ENCODE results near the gene DIO1. TPM values are rescaled to one million over a fixed set of nuclear protein-coding genes. Genes with fewer than 3 reads are reported as not detected.

The DIO1 gene
- total and polyA plus RNA-seq, 9 of the 15 experiments (the other 6 are each of a cell fraction or from before 2014, with no cell fraction given) = not detected

DNA sequence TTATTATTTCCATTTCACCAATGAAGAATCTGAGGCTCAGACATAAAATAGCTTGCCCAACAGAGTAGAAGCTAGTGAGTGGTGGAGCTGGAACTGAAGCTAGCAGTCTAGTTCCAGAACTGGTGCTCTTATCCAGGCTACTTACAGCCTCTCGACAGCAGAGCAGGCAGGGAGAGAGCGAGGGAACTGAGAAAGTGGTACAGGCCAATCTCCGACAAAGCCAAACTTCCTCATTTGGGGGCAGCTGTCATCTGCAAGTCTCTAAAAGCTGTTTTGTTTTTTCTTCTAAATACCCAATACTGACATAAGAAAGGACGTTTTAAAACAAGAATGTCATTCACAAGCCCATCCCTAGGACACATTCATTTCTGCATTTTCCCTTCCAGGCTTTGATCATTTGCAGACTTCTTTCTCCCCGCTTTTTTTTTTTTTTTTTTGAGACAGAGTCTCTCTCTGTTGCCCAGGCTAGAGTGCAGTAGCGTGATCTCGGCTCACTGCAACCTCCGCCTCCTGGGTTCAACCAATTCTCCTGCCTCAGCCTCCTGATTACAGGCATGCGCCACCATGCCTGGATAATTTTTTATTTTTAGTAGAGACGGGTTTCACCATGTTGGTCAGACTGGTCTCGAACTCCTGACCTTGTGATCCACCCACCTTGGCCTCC lies 24.4 kb upstream of the DIO1 start:
- BruUV-seq (replicated peaks) = no TSS peak
- ATAC-seq (no peak), DNase-seq (ENCODE audit: extremely low read depth in 1 of 4, low spot score in 3 of 4) (no peak), FAIRE-seq (no peak)
- ChIA-PET POLR2A (interaction anchor here (2.2 to 3.0 kb wide), 2 partner anchors 9 kb away, joined by 5 to 14 read pairs; no protein-coding TSS in a partner anchor), CTCF (ENCODE audit: low intra/inter-chr PET ratio) (no interaction called here)
- Histone ChIP-seq H3K36me3 (ENCODE audit: control insufficient read depth, insufficient read depth, low read length) (peaks cover 13% of the 10 kb centered on the region), H3K4me1 (replicated peaks in 1 of 2; ENCODE audit: control insufficient read depth in 2 of 2, insufficient read depth in 2 of 2, low read length in 2 of 2) (no peaks in the 10 kb centered on the region), H2AFZ (ENCODE audit: low read depth, low read length) (no peak overlapping the region), H3K4me2 (ENCODE audit: insufficient read depth, low read length) (no peak overlapping the region), H3K27ac (ENCODE audit: extremely low read depth, low read depth, low read length) (no peak overlapping the region), H3K4me3 (no peak overlapping the region), H3K9me1 (ENCODE audit: control insufficient read depth, insufficient read depth, low read length) (no peaks in the 10 kb centered on the region), H3K79me2 (ENCODE audit: control insufficient read depth, insufficient read depth, low read length) (no peaks in the 10 kb centered on the region), H3K27me3 (ENCODE audit: control insufficient read depth in 2 of 2, insufficient read depth in 2 of 2, low read length in 2 of 2) (no peaks in the 10 kb centered on the region), H4K20me1 (replicated peaks; ENCODE audit: control insufficient read depth, insufficient read depth, low read length) (no peaks in the 10 kb centered on the region), H3K9ac (ENCODE audit: insufficient read depth in 1 of 2, low read depth in 2 of 2, low read length in 2 of 2) (no peak overlapping the region), H3K9me3 (replicated peaks; ENCODE audit: control insufficient read depth, insufficient read depth, low read depth, low read length) (no peaks in the 10 kb centered on the region)
- intact Hi-C loops (cut with micrococcal nuclease) (no loop called here), in situ Hi-C loops (cut with MboI) (loop anchor here (10.0 kb wide), 1 partner anchor 215 kb away; no protein-coding TSS in a partner anchor)
- WGBS (ENCODE audit: insufficient coverage, low coverage, missing lambda C conversion rate) = 75% methylated on average over 10 of the region's 11 CpGs
- TF ChIP-seq, protein P1, sequence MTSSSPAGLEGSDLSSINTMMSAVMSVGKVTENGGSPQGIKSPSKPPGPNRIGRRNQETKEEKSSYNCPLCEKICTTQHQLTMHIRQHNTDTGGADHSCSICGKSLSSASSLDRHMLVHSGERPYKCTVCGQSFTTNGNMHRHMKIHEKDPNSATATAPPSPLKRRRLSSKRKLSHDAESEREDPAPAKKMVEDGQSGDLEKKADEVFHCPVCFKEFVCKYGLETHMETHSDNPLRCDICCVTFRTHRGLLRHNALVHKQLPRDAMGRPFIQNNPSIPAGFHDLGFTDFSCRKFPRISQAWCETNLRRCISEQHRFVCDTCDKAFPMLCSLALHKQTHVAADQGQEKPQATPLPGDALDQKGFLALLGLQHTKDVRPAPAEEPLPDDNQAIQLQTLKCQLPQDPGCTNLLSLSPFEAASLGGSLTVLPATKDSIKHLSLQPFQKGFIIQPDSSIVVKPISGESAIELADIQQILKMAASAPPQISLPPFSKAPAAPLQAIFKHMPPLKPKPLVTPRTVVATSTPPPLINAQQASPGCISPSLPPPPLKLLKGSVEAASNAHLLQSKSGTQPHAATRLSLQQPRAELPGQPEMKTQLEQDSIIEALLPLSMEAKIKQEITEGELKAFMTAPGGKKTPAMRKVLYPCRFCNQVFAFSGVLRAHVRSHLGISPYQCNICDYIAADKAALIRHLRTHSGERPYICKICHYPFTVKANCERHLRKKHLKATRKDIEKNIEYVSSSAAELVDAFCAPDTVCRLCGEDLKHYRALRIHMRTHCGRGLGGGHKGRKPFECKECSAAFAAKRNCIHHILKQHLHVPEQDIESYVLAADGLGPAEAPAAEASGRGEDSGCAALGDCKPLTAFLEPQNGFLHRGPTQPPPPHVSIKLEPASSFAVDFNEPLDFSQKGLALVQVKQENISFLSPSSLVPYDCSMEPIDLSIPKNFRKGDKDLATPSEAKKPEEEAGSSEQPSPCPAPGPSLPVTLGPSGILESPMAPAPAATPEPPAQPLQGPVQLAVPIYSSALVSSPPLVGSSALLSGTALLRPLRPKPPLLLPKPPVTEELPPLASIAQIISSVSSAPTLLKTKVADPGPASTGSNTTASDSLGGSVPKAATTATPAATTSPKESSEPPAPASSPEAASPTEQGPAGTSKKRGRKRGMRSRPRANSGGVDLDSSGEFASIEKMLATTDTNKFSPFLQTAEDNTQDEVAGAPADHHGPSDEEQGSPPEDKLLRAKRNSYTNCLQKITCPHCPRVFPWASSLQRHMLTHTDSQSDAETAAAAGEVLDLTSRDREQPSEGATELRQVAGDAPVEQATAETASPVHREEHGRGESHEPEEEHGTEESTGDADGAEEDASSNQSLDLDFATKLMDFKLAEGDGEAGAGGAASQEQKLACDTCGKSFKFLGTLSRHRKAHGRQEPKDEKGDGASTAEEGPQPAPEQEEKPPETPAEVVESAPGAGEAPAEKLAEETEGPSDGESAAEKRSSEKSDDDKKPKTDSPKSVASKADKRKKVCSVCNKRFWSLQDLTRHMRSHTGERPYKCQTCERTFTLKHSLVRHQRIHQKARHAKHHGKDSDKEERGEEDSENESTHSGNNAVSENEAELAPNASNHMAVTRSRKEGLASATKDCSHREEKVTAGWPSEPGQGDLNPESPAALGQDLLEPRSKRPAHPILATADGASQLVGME (CRISPR knock-in tag; IDR thresholded peaks at IDR 0.05) = no peak
- TF ChIP-seq ZNF12 (CRISPR knock-in tag; IDR thresholded peaks at IDR 0.05) (no peak), RUNX1 (IDR thresholded peaks at IDR 0.05; ENCODE audit: low read depth) (no peak), NFRKB (IDR thresholded peaks at IDR 0.05; ENCODE audit: low read depth) (no peak), KLF16 (IDR thresholded peaks at IDR 0.05) (no peak), CBX2 (IDR thresholded peaks at IDR 0.05; ENCODE audit: insufficient read depth, low read length, poor library complexity, severe bottlenecking) (no peak), DMBX1 (CRISPR knock-in tag; IDR thresholded peaks at IDR 0.05; ENCODE audit: borderline replicate concordance) (no peak), HIVEP1 (CRISPR knock-in tag; IDR thresholded peaks at IDR 0.05) (no peak), ZBTB17 (CRISPR knock-in tag; IDR thresholded peaks at IDR 0.05) (no peak)
- TF ChIP-seq, protein P2, sequence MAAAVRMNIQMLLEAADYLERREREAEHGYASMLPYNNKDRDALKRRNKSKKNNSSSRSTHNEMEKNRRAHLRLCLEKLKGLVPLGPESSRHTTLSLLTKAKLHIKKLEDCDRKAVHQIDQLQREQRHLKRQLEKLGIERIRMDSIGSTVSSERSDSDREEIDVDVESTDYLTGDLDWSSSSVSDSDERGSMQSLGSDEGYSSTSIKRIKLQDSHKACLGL (CRISPR knock-in tag; IDR thresholded peaks at IDR 0.05; ENCODE audit: borderline replicate concordance, poor library complexity, severe bottlenecking) = no peak
- TF ChIP-seq, protein P3, sequence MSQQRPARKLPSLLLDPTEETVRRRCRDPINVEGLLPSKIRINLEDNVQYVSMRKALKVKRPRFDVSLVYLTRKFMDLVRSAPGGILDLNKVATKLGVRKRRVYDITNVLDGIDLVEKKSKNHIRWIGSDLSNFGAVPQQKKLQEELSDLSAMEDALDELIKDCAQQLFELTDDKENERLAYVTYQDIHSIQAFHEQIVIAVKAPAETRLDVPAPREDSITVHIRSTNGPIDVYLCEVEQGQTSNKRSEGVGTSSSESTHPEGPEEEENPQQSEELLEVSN (IDR thresholded peaks at IDR 0.05; ENCODE audit: borderline replicate concordance in 1 of 2, extremely low read depth in 1 of 2, insufficient read depth in 1 of 2, insufficient read length in 1 of 2, low read depth in 1 of 2, low read length in 1 of 2, poor library complexity in 1 of 2, severe bottlenecking in 1 of 2) = no peak
- TF ChIP-seq, protein P4, sequence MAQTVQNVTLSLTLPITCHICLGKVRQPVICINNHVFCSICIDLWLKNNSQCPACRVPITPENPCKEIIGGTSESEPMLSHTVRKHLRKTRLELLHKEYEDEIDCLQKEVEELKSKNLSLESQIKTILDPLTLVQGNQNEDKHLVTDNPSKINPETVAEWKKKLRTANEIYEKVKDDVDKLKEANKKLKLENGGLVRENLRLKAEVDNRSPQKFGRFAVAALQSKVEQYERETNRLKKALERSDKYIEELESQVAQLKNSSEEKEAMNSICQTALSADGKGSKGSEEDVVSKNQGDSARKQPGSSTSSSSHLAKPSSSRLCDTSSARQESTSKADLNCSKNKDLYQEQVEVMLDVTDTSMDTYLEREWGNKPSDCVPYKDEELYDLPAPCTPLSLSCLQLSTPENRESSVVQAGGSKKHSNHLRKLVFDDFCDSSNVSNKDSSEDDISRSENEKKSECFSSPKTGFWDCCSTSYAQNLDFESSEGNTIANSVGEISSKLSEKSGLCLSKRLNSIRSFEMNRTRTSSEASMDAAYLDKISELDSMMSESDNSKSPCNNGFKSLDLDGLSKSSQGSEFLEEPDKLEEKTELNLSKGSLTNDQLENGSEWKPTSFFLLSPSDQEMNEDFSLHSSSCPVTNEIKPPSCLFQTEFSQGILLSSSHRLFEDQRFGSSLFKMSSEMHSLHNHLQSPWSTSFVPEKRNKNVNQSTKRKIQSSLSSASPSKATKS (CRISPR knock-in tag; IDR thresholded peaks at IDR 0.05) = no peak
